EL (cell line): ENCODE data around the gene SCAMP1.

Source experiments
- DNase-seq: peaks from one replicate; pipeline ENCODE4 v3.0.0-alpha.2; 2016

Gene SCAMP1

DNA sequence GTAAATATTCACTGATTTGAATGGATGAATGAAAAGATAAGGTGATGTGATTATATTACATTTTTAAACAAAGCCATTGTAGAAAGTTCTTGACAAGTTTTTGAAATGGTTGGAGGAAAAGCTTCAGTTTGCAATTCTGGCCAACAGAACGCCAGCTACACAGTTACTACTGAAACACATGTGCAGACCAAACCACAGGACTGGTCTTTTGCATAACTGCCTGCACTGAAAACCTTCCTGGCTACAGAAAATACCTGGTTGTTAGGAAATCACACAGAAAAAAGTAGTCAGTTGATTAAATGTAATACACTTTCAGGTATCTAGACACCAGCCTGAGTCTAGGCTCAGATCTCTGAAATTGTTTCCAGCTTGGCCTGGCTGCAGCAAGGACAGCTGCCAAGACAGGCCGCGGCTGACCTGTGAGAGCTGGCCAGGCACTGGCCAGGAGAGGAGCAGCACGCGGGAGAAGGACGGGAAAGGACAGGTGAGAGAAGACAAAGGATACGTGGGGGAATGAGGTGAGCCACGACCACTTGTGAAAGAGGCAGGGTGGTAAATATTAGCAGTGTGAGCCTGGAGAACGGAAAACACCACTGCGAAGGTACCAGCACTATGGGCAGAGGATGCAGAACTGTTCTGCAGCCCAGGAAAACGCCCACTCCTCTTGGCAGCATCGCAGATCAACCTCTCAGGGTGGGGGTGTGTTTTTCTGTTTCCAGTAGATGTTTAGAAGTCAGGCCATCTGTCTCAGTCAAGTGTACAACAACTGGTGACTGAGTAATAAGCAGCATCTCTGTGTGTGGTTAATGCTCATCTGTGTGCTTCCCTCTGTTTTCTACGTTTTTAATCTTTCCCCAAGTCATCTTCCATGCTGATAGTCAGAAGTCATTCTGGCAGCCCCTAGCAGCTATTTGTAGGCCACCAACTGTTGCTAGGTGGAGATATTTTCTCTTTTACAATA is 137.4 kb downstream of the SCAMP1 start:
- DNase-seq = no peak

DNA sequence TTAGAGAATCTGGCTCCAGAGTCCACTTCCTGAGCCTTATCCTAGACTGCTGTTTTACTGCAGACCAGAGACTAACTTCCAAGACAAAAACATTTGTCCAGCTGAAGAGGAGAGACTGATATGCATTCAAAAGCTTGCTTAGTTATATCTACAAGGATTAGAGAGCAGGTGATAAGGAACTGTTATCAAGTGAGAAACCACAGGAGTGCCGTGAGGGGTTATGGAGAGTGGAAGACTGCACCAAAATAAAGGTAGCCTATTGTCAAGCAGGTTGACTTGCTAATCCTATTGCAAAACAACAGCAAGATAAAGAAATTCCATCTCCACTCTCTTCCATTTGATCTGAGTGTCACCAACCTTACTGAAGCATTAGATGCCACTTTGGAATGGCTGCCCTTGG is 139.1 kb downstream of the SCAMP1 start:
- DNase-seq = no peak

DNA sequence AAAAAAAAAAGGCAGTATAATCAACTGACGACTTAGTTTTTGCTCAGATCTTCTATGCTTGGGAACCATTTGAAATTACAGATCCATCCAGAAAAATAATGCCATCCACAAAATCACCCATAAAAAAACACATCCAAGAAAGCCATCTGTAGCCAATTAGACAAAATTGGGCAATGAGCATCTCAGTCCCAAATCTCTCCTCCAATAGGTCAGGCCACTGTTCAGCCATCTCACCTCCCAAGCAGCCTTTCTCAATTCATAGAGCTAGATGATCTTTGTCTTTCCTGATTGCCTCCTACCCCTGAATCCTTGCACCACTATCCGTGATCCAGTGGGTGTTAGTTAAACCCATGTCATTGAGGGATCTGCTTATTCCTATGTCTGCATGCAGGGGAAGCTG is 139.6 kb downstream of the SCAMP1 start:
- no peak for DNase-seq

DNA sequence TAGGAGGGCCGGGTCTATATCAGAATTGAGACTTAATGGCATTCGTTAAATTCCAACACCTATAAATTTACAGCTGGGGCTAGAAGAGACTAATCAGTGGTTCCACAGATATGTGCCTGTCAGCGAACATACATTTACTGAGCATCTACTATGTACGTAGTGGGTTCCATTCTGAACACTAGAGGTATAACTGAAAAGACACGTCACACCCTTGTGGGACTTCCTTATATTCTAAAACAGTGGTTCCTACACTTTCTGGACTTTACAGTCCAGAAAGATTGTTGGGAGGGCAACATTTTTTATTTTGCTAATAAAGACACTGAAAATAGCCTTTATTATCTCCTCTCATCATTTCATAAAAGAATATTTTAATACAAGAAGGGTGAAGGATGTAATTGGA is 140.5 kb downstream of the SCAMP1 start:
- DNase-seq = peak; percentile 45

DNA sequence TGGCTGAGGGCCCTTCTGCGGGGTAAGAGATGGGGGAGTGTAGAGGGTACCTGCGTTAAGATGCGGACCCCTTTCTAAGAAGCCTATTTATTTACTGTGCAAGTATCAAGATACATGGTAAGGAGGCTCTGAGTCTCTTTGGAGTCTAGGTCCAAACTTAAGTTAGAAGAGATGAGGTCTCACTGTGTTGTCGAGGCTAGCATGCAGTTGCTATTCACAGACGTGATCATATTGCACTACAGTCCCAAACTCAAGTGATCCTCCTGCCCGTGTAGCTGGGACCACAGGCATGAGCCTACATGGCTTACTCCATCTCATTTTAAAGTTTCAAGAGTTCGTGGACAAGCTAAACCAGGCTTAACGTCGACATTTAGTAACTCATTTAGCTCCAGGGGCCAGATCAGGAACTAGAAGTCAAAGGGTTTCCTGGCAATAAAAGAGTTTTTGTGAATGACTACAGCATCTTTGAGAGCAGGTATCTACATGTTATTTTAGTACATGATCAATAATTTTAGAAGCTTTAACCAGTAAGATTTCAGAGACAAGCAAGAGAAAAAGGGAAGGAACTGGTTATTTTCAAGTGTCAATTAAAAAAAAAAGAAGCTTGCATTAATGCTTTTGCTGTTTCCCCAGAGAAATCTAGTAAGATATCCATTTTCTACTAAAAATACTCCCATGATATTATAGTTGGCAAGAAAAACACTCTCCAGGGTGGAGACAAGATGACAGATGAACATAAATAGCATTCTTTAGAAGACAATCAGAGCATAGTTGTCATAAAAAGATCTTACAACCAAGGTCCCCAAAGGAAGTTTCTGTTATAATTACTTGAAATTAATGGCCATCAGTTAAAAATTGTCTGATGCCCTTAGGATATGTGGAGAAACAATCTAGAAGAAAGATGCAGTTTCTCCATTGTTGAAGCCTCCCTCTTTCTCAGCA is 141.3 kb downstream of the SCAMP1 start:
- peak; percentile 60 for DNase-seq

DNA sequence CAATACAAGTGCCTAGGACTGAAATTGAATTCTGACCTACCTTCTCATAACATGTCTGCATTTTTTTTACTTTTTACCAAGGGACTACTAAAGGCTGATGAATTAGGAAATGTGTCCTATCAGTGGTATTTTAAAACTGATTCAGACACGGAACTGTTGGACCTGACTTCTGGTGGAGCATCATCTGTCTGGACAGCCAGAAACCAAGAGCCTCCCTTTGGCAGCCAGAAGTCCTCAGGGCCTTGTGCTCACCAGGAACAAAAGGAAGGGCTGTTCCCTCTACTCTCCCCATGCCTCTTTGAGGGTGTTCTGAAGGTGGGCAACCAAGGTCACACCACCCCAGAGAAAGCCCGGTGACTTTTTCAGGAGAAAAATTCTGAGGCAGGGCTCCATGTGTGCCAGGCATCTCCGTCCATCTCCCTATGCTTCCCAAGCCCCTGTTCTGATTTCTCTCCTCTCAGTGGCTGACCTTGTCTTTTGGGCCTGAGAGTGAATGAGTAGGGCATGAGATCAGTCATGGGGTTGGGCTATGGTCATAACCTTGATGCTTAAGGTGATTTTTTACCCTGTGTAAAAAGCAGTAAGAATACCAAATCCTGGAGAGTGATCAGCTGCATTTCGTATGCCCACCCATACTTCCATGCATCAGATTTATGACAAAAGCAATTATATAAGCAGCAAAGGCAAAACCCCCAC is 143.7 kb downstream of the SCAMP1 start:
- DNase-seq = no peak

DNA sequence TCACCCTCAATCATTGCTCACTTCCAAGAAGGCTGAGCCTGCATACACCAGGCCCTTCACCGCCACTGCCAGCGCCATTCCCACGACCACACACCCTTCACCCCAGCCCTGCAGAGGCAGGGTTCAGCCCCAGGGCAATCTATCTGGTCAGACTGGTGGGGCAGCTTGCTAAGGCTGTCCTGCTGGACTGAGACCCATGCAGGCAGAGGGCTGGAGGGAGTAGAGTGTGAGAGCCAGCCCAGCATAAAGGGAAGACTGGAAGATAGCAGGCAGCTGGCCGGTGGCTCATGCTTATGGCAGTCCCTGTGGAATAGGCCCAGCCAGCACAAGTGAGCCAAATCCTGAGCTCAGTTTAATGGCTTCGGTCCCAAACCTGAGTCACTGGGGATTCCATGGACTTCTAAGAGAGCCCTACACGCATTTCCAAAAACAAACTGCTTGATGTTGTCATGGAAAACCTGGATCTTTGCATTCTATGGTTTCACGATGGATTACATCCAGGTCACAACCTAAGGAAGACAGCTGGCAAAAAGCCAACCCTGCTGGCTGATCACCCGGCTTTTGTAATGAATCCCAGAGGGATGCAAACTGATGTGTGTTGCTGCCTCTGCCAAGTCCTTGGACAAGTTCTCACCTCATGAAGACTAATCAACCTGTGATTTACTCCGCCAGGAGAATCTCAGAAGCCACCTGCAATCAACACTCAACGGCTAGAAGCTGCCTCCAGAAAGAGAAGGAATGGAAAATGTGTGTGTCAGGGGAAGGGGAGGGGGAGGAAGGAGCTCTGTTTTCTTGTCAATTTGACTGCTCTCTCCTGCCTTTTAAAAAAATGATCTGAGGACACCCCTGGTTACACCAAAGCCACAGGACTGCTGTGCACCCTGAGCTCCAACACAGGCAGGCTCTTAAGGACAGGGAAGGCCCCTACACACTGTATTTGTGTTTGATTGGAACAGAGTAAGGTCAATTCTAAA is 144.6 kb downstream of the SCAMP1 start:
- peak; percentile 99 for DNase-seq

DNA sequence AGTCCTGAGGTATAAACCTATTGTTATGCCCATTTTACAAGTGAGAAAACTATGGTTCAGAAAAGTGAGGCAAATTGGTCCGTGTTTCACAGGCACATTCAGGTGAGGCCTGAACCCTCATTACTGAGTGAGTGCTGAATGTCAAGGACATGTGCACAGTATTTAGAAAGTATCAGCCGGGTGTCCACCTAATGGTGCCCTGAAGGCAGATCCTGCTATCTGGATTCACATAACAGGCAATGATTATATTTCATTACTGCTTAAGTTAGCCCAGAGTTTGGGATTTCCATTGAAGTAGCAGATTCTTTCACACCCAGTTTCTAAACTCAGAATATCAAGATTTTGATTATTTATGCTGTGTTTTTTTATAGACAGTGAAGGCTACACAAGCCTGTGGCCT is 145.4 kb downstream of the SCAMP1 start:
- no peak for DNase-seq

DNA sequence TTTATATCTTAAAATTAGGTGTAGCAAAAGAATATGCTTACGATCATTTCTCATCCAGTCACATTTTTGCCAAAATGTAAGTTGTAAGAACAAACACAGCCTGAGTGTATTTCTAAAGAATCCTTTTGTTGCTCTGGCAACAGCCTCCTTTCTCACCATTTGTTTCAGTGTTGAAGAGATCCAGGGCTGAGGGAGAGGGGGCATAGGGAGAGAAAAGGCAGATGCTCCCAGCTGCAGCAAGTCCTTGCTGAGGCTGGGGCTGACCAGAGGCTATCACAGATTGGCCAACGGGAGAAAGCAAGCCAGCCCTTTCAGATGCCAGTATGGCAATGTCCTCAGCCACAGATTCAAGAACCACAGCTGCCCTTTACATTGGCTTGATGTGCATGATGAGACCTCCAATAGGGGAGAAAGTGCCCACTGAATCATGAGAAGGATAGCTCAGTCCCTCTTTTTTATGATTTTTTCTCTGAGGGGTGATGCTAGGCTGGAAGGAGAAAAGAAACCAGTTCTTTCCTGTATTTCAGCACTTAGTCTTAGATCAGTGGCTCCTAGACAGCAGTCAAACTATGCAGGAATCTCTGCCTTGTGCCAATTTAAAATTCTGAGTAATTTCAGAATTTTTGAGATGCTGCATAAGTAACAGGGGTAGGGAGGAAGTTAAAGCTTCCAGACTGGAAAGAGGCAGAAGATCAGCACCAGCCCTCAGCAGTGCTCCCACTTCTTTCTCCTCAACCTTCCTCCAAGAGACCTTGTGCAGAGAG is 146.0 kb downstream of the SCAMP1 start:
- peak; percentile 31 for DNase-seq

DNA sequence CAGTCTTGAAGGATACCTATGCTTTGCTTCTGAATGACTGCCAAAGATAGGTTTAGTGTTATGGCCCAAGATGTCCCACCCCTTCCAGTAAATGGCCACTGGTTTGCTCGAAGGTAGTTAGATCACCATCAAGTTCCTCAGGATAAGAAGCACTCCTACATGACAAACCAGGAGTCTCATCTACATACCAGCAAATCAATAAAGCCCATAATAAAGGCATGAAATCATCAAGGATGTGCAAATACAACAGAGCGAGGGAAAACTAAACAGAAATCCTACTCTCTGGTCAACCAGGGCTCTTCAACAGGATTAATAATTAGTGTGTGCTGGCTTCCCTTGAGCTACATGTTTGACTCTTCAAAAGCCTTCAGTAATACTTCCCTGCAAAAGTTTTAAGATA is 147.1 kb downstream of the SCAMP1 start:
- no peak for DNase-seq

DNA sequence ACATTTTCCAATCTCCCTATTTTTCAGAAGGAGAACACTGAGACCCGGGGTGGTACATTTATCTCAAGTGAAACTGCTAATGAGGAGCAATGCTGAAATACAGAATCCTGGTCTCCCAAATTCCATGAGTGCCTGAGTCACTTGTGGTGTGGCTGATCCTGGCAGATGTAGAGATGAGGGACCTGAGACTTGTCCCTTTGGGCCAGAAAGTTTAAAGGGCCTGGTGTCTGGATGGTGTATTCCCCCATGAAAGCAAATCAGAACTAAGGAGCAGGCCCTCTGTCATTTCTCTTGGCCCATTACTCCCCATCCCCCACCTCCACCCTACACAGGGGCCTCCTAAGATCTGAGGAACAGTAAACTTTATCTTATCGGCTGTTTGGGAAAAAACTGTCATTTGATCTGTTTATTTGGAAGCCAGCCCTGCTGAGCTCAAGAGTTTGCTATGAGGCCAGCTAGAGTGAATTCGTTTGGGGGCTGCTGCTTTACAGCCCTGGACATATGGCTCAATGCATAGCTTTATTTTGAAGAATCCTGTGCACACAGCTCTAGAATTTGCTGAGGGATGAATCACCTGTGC is 147.9 kb downstream of the SCAMP1 start:
- peak; percentile 71 for DNase-seq

DNA sequence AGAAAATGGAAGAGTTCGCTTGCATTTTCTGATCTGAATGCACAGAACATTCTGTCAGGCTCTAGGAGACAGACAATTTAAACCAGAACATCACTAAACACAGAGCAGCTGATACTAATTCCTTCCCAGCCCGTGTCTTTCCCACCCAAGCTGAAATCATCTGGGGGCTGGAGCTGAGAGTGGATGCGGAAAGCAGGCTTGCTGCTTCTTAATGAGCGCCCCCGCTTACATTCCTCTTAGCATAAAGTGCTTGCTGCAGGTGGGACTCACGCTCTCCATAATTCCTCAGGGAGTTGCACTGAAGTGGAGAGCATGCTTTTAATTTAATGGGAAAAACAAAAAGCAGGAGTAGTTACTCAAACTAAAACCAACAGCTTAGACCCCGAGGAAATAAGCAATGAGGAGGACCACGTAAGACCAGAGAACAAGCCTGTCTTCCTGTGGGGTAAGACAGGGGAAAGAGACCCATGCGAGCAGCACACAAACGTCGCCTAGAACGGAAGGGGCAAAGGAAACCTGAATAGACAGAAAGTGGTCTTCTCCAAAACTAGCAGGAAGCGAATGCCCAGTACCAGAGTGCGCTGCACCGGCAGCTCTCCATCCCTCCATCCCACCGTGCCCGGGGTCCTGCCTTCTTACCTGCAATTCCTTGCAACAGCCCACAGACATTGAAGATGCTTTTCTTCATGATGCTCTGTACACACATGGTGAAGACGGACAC is 148.9 kb downstream of the SCAMP1 start:
- DNase-seq = no peak

DNA sequence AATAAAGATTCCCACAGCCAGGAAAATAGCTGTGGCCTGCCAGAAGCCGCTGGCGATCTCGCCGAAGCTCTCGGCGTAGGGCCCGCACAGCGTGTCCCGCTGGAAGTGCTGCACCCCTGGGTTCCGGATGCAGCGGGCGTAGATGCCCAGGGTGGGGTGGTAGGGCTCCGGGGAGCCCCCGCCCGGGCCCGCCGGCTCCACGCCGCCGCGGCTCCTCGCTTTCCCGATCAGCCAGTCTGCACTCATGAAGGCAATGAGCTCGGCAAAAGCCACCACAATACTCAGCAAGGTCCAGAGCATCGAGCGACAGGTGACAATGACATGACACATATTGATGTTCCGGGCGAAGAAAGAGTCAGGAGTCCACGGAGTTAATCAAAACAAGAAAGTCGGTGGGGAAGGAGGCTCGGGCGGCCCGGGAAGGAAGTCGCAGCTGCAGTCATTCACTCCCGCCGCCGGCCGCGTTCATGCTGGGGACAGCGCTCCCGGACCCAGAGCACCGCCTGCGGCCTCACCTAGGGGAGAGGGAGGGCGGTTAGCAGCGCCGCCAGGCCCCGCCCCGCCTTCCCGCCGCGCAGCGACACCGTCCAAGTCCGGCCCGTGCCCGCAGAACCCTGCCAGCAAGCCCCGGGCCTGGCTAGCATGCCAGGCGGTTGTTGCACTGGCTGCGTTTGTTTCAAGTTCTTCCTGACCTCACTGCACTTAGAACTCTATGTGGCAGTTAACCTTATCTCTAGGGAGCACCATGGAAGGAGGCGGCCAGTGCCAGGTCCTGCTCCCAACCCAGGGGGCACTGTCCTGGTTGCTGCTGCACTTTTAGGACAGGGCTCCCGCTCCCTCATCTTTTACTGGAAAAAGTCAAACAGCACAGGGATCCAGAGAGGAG is 149.7 kb downstream of the SCAMP1 start:
- peak; percentile 38 for DNase-seq

DNA sequence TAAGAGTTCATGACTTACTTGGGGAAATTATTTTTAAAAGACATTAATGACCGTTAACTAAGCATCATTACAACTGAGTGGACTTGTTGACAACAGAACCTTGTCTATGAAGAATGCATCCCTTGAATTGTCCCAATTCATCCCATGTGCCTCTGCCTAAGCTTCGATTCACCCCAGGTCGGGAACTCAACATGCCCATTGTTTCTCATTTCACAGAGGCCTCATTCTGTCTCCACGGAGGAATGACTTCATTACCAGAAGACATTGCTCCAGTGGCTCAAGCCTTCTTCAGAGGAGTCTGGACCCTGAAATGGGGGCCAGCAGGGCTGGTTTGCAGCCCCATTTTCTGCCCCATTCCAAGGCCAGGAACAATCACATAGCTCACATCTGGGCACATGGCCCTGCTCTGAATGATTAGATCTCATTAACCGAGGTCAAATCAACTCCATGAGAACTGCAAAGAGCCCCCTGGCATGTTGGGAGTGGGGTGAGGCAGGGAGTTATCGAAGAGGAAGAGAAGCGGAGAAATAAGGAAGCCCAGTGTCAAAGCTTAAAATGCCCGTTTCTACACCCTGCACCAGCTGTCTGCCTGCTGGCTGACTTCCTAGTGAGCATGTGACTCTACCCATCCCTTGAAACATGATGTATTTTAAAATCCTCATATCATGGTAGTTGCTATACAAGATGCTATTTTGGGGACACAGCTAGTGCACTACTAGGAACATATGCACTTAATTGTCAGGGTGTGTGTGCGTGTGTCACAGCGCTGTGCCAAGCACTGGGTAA is 150.9 kb downstream of the SCAMP1 start:
- DNase-seq = no peak

DNA sequence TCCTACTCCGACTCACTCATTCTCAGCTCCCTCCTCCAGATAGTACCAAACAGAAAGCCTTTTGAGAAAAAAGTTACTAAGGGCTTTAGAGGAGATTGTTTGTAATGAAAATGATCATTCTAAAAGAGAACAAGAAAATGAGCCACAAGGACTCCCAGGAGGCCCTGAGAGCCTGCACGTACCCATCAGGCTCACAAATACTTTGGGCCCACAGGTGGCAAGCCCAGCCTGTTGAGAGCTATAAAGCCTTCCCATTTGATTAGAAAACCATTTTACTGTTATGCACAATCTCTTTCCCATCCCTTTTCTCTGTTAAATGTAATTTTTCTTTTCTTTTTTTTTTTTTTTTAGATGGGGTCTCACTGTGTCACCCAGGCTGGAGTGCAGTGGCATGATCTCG is 152.0 kb downstream of the SCAMP1 start:
- no peak for DNase-seq

DNA sequence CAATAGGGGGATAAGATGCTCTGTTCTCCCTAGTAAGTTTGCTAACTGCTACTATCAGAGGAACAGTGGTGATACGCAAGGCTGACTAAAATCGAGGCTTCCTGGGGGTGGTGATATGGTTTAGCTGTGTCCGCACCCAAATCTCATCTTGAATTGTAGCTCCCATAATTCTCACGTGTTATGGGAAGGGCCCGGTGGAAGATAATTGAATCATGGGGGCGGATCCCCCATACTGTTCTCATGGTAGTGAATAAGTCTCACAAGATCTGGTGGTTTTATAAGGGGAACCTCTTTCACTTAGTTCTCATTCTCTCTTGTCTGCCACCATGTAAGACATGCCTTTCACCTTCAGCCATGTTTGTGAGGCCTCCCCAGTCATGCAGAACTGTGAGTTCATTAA is 153.0 kb downstream of the SCAMP1 start:
- no peak for DNase-seq

DNA sequence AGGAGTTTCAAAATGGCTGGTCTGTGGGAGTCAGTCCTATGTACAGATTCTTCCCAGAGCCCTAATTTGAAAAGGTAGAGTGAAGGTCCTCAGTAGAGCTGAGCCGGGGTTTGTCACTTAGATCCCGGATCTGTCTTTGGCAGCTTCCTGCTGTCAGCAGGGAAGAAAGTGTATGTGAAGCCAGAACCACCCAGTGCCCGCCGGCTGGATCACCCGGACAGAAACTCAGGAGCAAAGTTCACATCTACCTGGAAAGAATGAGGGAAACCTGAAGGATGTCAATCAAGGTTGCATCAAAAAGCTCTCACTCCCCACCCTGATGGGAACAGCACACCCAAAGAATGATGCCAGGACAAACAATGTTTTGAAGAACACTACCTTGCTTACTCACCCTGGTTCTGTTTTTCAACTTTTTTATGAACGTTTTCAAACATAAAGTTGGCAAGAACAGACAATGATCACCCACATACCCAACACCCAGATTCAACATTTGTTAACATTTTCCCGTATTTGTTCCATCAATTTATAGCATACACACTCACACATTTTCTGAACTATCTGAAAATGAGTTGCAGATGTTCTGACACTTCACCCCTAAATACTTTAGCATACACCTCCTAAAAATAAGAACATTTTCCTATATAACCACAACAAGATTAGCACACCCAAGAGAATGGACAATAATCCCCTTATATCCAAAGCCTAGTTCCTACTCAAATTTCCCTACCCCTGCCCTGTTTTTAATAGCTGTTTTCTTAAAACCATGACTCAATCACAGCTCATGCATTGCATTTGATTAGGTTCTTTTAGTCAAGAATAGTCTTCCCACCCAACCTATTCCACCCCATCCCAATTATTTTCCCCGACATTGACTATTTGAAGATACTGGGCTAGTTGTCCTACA is 154.3 kb downstream of the SCAMP1 start:
- no peak for DNase-seq
